H7 (cell line): ENCODE measurements around the gene CIPC. TPM values are rescaled to one million over a fixed set of nuclear protein-coding genes. Genes with fewer than 3 reads are reported as not detected.

ENCODE experiments used
- DNase-seq: peaks from one replicate; pipeline ENCODE4 v3.0.0; 2012
- H3K27me3 ChIP-seq: 2 replicates; pipeline ENCODE4 v1.6.0; 2011; ENCODE audit warnings: mild to moderate bottlenecking, low read length; ENCODE audit not compliant: control insufficient read depth, insufficient read depth
- H3K36me3 ChIP-seq: replicated peaks from 2 replicates; pipeline ENCODE4 v1.5.1; 2011; ENCODE audit warnings: low read length; ENCODE audit not compliant: control insufficient read depth, insufficient read depth
- H3K4me3 ChIP-seq: 2 replicates; pipeline ENCODE4 v1.5.1; 2011; ENCODE audit warnings: low read depth, mild to moderate bottlenecking, control low read depth, low read length, moderate library complexity; ENCODE audit not compliant: insufficient read depth
- total RNA-seq: library from RNA; depleted of rRNA; stranded (reverse); fragments of >200 nt; shearing (Covaris generic); gene quantifications from 2 replicates; pipeline ENCODE4 v1.2.3, GENCODE V29; 2014

CIPC gene
- total RNA-seq, 1 experiment from 2014 or later: 22.3 TPM

DNA sequence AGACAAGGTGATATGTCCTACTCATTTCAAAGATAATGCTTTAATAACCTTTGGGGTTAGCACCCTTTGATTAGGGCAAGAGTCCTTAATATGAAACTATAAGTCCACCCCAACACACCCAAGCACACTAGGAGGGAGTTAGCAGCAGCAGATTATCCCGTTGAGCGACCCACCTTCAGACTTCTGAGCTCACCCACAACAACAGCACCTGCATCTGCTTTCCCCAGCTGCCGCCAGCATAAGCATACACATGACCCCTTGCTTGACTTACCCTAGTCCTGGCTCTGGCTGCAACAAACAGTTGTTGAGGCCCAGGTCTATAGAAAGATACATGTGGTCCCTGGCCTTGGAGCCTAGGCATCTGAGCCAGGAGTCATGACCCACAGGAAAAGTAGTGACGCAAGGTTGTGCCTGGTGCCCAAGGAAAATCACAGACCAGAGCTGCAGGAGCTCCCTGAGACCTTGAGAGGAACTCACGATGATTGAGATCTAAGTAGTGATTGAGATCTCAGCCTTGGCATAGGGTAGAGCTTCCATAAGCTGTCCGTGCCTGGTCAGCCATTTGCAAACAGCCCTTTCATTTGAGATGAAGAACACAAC is 24.6 kb downstream of the CIPC start:
- Histone ChIP-seq H3K4me3 (no peak overlapping the region), H3K27me3 (peaks cover 17% of the 10 kb centered on the region), H3K36me3 (no peaks in the 10 kb centered on the region)
- DNase-seq: no peak

DNA sequence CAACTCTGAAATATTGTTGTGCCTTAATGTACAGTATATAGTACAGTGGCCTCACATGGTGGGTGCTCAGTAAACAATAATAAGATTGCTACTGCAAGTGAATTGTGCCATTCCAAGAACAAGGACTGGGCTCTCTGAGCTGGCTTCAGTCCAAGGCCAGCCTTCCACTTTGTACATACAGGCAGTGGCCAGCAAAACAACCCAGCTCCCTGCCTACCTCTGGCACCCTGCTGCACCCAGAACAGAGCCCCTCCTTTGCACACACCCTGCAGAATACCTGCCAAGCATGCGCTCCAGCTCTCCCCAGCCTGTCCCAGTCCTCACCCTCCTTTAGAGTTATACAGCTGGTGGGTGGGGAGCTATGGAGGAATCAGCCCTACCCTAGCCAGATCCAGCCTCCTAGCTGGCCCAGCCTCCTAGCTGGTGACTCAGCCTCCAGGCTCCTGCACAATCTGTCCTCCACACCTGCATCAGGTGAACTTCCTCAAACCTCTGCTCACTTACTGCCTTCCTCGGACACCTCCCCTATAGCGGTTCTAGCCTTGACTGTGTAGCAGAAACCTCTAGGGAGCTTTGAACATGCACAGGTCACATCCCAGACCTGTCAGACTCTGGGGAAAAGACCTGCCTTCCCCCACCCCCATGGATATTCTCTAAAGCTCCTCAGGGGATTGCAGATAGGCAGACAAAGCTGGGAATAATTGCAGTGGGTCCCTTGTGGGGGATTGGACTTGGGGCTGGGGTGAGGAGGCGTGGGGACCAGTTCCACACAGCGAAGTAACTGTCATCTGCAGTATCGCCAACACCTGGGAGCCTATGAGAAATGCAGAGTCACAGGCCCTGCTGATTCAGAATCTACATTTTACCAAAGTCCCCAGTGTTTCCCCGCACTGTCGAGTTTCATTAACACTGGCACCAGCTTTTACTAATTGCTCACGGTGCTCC is 25.6 kb downstream of the CIPC start:
- Histone ChIP-seq H3K27me3 (peaks cover 17% of the 10 kb centered on the region), H3K4me3 (no peak overlapping the region; the same call in 1 of the 2 replicates), H3K36me3 (no peaks in the 10 kb centered on the region)
- no peak for DNase-seq

DNA sequence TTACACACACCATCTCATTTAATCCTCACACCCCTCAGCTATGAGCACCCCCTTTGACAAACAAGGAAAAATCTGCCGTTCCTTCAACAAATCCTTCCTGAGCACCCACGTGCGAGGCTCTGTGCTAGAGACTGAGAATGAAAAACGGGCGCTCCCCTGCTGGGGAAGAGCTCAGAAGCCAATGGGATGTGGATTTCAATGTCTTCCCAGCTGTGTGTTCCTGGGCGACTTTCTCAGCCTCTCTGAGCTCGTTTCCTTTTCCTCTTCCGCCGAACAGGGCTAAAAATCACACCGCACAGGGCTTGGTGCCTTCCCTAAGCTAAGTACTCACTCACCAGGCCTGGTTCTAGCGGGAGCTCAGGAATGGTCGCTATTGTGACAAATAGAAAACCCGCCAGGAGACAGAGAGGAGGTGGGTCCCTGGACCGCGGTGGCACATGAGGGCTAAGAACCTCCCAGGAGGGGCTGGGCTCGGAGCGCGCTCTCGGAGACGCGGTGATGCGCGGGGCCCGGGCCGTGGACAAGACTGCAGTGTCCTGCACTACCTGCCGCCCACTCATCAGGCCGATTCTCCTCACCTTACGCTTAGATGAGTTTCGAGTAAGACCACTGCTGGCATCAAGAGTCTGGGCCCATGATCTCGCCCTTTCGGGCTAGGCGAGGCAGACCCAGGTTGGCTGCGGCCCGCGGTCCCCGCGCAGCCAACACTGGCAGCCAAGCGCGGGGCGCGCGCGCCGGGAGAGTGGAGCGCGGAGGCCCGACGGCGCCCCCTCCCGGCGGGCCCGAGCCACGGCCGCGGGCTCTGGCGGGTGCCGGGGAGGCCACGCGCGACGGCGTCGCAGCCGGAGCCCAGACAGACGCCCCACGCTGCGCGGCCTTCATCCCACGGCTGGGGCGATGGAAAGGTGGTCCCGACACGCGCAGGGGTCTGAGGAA is 26.6 kb downstream of the CIPC start:
- Histone ChIP-seq H3K4me3 (peak overlapping the region; percentile 67), H3K27me3 (peaks cover 17% of the 10 kb centered on the region), H3K36me3 (no peaks in the 10 kb centered on the region)
- peak; percentile 90 for DNase-seq

DNA sequence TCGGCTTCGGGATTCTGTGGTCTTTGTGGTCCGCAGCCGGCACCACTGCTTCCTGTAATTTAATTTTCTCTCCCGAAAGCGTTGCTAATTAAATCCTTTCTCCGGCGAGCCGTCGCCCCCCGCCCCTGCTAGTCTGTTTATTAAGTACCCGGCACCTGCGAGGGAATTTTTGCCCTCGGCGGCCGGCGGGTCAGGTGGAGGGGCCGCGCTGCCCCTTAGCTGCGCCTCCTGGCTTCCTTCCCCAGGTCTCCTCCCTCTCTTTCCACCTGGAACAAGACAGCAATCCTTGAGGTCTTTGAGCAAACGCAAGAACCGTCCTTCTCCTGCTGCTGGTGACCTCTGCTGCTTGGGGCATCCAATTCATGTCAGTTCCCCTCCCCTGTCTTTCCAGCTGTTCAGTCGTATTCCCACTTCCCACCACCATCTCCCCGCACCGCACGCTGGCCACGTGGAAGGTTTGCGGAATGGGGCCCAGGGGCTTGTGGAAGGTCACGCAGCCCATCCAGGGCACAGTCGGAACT is 27.3 kb downstream of the CIPC start:
- peaks cover 17% of the 10 kb centered on the region for H3K27me3 ChIP-seq
- H3K36me3 ChIP-seq: no peaks in the 10 kb centered on the region
- peak; percentile 76 for DNase-seq
- H3K4me3 ChIP-seq: peak overlapping the region; percentile 67

DNA sequence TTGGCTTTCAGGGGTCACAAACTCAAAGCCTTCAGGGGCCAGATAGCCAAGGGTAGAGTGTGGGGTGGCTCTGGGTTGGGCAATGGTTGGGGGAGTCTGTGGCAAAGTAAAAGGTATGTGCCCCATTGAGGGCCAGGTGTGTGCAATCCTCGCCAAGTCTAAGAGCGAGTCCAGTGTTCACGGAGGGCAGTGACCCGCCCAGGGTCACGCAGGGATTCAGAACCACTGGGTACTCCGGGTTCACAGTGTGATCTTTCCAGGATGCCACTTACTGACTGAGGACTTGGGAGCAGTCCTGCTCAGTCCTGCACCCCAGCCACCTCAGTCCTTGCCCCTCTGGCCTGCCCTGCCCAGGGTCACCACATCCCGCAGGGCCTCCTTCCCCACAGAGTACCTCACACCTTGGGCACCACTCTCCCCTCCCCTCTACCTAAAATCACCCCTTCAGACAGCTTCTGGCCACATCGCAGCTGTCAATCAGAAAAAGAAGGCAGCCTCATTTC is 27.8 kb downstream of the CIPC start:
- no peak for DNase-seq
- H3K27me3 ChIP-seq: peaks cover 17% of the 10 kb centered on the region
- no peaks in the 10 kb centered on the region for H3K36me3 ChIP-seq
- H3K4me3 ChIP-seq: no peak overlapping the region

DNA sequence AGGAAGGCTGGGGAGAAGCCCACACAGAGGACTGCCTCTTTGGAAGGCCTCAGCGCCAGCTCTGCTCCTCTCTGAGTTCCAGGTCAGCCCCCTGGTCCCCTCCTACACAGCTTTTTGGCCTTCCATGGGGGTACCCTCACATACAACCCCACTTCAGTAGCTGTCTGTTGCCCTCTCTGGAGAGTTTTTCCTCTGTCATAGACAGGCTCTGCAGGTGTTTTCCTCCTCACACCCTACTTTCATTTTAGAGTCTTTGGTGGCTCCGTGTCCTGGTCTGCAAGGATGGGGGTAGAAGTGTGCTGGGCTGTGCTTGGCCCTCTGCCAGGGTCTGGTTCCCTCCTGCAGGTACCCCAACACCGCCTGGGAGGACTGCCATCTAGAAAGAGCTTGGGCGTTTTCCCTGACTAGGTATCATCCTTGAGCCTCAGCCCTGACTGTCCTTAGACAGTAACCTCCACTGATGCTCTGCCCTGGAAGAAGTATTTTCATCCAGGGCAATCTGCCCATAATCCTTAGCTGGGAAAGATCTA is 28.5 kb downstream of the CIPC start:
- no peak for DNase-seq
- peaks cover 17% of the 10 kb centered on the region for H3K27me3 ChIP-seq
- no peaks in the 10 kb centered on the region for H3K36me3 ChIP-seq
- no peak overlapping the region for H3K4me3 ChIP-seq

DNA sequence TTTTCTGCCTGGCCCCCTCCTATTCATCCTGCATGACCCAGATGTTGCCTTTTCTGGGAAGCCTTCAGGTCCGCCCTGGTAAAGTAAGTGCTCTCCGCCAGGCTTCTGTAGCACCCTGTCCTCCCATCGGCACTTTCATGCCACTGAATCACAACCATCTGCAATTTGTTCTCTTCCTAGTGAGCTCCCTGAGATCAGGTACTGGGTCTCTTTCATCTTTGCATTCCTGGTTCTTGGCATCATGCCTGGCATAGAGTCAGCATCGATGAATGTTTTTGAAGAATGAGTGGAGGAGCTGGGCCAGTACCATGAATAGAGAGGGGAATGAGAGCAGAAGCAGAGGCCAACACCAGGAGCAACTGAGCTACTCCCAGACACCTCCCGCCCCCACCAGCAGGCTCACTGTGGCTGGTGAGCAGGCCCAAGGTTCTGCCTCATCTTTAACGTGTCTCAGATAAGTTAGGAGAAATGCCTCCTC is 30.4 kb downstream of the CIPC start:
- H3K27me3 ChIP-seq: peaks cover 17% of the 10 kb centered on the region
- no peak overlapping the region for H3K4me3 ChIP-seq
- H3K36me3 ChIP-seq: peaks cover 5% of the 10 kb centered on the region
- no peak for DNase-seq

DNA sequence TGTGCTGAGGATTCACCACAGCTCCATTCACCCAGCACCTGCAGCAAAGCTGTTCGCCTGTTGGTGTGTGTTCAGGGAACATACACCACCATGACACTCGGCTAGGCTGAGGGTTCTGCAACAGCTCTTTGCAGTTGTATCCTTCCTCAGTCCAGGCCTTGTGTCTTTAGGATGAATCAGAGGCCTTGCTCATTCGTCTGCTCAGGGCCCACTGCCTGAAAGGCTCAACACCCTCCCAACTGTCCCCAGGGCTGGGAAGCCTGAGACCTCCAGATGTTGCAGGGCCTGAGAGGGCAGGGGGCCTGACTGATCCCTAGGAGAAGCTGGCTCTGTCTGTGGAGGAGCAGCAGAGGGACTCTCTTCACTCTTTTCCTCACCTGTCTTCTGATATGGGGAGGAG is 32.3 kb downstream of the CIPC start:
- Histone ChIP-seq H3K36me3 (peaks cover 6% of the 10 kb centered on the region), H3K4me3 (no peak overlapping the region), H3K27me3 (peaks cover 10% of the 10 kb centered on the region)
- DNase-seq: no peak

DNA sequence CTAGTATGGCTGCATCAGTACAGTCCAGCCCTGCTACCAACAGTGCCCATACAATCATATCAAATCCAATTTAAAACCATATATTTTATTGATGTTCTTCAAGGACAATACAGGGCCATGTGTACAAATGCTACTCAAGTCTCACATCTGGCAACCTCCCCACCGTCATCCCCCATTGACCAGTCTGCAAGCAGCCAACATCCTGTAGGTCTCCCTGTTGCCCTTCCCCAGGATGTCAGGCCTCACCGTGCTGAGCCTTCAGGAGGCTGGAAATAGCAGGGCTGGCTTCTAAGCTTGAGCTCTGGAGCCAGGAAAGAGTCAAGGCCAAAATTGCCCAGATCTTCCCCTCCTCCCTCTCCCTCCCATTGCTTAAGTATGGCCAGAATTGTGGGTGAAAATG is 33.1 kb downstream of the CIPC start:
- Histone ChIP-seq H3K36me3 (peaks cover 10% of the 10 kb centered on the region), H3K4me3 (no peak overlapping the region), H3K27me3 (peaks cover 4% of the 10 kb centered on the region; the same call in 1 of the 2 replicates)
- no peak for DNase-seq

DNA sequence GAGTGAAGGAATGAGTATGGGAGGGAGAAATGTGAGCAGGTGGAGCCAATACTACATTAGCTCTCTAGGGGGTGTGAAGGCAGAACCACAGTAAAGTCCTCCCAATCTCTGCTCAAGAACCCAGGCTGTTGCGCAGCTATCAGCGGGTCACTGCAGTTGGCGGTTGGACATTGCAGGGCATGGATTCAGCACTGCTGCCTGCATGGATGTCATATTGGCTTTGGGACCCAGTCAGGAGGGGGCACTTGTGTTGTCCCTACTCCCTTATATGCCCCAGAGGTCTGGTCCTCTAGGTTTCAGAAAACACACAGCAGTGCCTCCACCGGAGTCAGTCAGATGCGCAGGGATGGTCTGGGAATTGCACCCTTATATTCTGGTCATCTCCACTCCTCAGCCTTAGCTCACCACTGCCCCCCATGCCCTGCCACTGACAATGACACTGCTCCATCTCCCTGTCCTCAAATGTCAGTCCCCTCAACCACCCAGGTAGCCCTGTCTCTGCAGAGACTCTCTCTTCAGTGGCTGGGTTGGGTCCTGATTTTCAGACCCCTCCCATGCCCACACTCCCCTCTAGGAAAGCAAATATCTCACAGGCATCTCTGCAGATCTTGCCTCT is 33.9 kb downstream of the CIPC start:
- Histone ChIP-seq H3K4me3 (no peak overlapping the region), H3K27me3 (no peaks in the 10 kb centered on the region; the same call in 1 of the 2 replicates), H3K36me3 (peaks cover 12% of the 10 kb centered on the region)
- peak; percentile 47 for DNase-seq

DNA sequence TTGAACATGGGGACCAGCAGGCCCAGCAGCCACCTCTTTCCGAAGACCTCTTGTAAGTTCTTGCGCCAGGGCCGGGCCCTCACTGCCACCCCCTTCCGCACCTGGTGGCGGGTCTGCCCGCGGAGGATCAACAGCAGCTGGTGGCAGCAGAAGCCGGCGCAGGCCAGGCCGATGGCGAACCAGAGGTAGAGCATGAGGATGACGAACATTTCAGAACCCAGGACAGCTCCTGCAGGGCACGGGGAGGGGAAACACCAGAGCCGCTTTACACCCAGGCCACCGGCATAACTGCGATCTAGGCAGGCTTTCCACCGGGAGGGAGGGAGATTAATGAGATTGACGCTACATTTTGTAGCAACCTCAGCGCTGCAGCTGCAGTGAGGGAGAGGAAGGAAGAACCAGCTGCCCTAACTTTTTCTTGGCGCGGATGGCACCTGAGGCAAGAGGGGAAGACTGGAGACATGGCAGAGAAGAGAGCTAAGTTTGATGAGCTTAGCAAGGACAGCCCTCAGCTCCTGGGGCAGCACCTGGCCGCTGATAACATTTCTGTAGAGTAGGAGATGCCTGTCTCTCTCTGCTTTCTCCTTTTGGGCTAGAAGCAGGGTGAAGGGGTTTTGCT is 35.8 kb downstream of the CIPC start:
- Histone ChIP-seq H3K36me3 (peaks cover 26% of the 10 kb centered on the region), H3K27me3 (no peaks in the 10 kb centered on the region; the same call in 1 of the 2 replicates), H3K4me3 (no peak overlapping the region)
- DNase-seq: peak; percentile 92

DNA sequence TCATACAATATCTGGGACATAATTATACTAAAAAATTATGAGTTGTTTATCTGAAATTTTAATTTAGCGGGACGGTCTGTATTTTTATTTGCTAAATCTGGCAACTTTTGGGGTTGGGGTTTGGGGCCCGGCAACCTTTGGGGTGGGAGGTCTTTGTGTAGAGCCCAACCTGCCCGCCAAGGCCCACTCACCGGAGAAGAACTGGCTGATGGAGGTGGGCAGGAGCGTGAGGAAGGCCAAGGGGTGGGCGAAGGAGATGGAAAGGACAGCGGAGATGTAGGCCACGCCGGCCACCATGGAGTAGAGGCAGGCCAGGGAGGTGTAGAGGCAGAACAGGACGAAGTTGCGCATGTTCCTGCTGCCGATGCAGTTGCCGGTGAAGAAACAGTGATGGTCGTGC is 41.0 kb downstream of the CIPC start:
- DNase-seq: no peak
- peaks cover 20% of the 10 kb centered on the region for H3K36me3 ChIP-seq
- H3K27me3 ChIP-seq: peaks cover 7% of the 10 kb centered on the region
- no peak overlapping the region for H3K4me3 ChIP-seq
